HepG2 (cell line): ENCODE data around the gene ZIK1.

Experiments
- BRCA1 ChIP-seq: sonication (generic); formaldehyde crosslinking; IDR thresholded peaks from 2 replicates; pipeline ENCODE4 v1.4.0; 2020; ENCODE audit warnings: missing genetic modification reagents
- CBX1 ChIP-seq: IDR thresholded peaks from one replicate; pipeline ENCODE4 v1.6.1; 2016; ENCODE audit warnings: antibody characterized with exemption, low read depth
- ZBTB8A ChIP-seq: sonication (generic); formaldehyde crosslinking; IDR thresholded peaks from 2 replicates; pipeline ENCODE4 v1.4.0; 2020; ENCODE audit warnings: mild to moderate bottlenecking, low read depth, missing genetic modification reagents, borderline replicate concordance
- ZMAT3 ChIP-seq: sonication (generic); formaldehyde crosslinking; conservative IDR thresholded peaks from 2 replicates; pipeline ENCODE4 v1.7.0; 2021; ENCODE audit warnings: missing genetic modification reagents
- ZNF12 ChIP-seq: sonication (generic); formaldehyde crosslinking; IDR thresholded peaks from 2 replicates; pipeline ENCODE4 v1.5.0; 2020; ENCODE audit warnings: missing genetic modification reagents
- ZNF234 ChIP-seq: sonication (generic); formaldehyde crosslinking; conservative IDR thresholded peaks from 2 replicates; pipeline ENCODE4 v1.5.1; 2020; ENCODE audit warnings: mild to moderate bottlenecking, missing genetic modification reagents
- ZNF468 ChIP-seq: sonication (generic); formaldehyde crosslinking; IDR thresholded peaks from 2 replicates; pipeline ENCODE4 v1.8.0; 2022; ENCODE audit warnings: mild to moderate bottlenecking, moderate library complexity, missing genetic modification reagents

DNA sequence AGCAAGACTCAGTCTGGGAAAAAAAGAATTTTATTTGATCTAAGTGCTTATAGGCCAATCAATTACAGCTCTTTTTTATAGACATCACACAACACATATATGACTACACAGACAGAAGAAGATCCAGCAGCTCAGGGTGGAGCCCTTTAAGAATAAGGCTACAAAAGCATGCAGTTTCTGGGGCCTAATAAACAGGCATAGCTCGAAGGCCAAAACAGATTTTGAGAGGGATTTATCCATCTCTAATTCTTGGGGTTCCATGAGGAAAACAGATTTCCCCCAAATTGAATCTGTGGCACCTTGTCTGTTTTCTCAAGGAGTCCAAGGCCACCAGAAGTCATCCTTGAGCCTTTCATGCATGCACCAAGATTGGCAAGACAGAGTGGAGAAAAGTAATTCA is 20.4 kb upstream of the ZIK1 start:
- TF ChIP-seq ZNF234 (CRISPR knock-in tag) (no peak), ZNF12 (no peak), BRCA1 (no peak), ZNF468 (CRISPR knock-in tag) (no peak), ZMAT3 (CRISPR knock-in tag) (no peak), ZBTB8A (no peak), CBX1 (no peak)
